Stimulated activated CD4-positive, alpha-beta T cell treated with anti-CD3 and anti-CD28 coated beads, Interleukin-1b, Interleukin-23, amount 100 ng/mL, for 4 hours (primary cell): ENCODE data around the gene NOP53.

Experiments
- DNase-seq, 2 donors: peaks; one replicate each; pipeline ENCODE4 v3.0.0-alpha.2; 2020; ENCODE audit warnings: low read depth in 2 of 2

NOP53 gene

DNA sequence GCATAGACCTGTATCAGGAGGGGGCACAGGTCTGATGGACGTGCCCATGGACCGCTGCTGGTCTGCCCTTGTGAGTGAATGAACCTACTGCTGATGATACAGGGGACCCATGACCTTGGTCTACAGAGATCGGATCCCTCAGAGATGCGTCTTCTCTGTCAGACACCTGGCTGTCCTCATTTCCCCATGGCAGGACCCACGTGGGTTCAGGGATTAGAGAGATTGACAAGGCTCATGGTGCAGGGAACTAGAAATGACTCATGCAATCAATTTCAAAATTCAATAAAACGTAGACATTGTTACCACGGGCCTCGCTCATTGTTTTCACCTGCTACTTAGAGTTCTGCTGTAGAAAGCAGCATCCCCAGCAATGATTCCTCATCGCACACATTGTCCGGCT is 60.0 kb downstream of the NOP53 start:
- no peak for DNase-seq

DNA sequence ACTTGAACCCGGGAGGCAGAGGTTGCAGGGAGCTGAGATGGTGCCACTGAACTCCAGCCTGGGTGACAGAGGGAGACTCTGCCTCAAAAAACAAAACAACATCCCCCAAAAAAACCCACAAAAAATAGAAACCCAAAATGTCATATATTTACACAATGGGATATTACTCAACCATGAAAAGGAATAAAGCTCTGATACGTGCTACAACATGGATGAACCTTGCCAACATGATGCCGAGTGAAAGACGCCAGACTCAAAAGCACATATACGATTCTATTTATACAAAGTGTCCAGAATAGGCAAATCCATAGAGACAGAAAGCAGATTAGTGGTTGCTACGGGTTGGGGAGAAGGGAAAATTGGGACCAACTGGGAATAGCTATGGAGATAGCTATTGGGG is 61.1 kb downstream of the NOP53 start:
- no peak for DNase-seq
